Measurements from ENCODE around the gene RASAL2.

- TF ChIP-seq POLR2A (IDR thresholded peaks at IDR 0.05) (no peak), POLR2AphosphoS5 (IDR thresholded peaks at IDR 0.05) (no peak), EP300 (IDR thresholded peaks at IDR 0.05) (no peak)
- TF ChIP-seq, protein P1, sequence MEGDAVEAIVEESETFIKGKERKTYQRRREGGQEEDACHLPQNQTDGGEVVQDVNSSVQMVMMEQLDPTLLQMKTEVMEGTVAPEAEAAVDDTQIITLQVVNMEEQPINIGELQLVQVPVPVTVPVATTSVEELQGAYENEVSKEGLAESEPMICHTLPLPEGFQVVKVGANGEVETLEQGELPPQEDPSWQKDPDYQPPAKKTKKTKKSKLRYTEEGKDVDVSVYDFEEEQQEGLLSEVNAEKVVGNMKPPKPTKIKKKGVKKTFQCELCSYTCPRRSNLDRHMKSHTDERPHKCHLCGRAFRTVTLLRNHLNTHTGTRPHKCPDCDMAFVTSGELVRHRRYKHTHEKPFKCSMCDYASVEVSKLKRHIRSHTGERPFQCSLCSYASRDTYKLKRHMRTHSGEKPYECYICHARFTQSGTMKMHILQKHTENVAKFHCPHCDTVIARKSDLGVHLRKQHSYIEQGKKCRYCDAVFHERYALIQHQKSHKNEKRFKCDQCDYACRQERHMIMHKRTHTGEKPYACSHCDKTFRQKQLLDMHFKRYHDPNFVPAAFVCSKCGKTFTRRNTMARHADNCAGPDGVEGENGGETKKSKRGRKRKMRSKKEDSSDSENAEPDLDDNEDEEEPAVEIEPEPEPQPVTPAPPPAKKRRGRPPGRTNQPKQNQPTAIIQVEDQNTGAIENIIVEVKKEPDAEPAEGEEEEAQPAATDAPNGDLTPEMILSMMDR (IDR thresholded peaks at IDR 0.05): no peak
These were observed 436.1 kb downstream of the RASAL2 start for GRCh38 chr1:178530037-178530402.
